ENCODE measurements around the gene FPGT. TPM values are rescaled to one million over a fixed set of nuclear protein-coding genes. Genes with fewer than 3 reads are reported as not detected.

The FPGT gene
- total RNA-seq, 1 experiment from 2014 or later, result 12.0 TPM

DNA sequence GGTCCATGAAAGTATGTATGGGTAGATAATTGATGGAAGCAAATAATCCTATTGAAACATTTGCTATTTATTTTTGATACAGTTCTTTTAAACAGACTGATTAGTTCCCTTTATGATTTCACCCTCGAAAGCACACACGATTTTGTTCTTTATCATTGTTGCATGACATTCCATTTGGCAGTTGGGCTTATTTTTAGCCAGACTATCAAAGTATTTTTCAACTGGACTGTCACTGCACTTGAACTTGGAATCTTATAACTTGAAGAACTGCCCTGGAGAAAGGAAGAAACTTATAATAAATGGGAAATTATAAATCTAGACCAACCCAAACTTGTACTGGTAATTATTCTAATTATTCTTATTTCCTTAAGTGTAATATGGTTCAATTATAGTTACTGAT, 37.1 kb downstream of the FPGT start, which contains the start of gene TNNI3K:
TNNI3K (plus strand) TSS at position 235 of the 400 bp plus-strand sequence; CDS start at position 300, 65 bp downstream.
- Histone ChIP-seq H3K4me3 (replicated peaks in 1 of 2; ENCODE audit: low read depth in 1 of 2, low read length in 2 of 2) (no peak within 1 kb of the TSS), H3K9me2 (ENCODE audit: insufficient read depth) (no peaks in the 10 kb centered on the region), H3K9ac (ENCODE audit: low read length) (no peak within 1 kb of the TSS), H3K9me3 (ENCODE audit: control insufficient read depth in 1 of 2, insufficient read depth in 1 of 2, low read depth in 1 of 2, low read length in 2 of 2) (no peaks in the 10 kb centered on the region), H3K36me3 (ENCODE audit: control insufficient read depth in 1 of 2, insufficient read depth in 2 of 2, low read length in 2 of 2) (no peaks in the 10 kb centered on the region), H3K4me2 (ENCODE audit: low read length) (no peak within 1 kb of the TSS), H2AFZ (ENCODE audit: low read depth, low read length, poor library complexity, severe bottlenecking) (no peak within 1 kb of the TSS), H3K27ac (ENCODE audit: low read depth, low read length) (no peak within 1 kb of the TSS), H3K79me2 (ENCODE audit: insufficient read depth, low read length) (no peaks in the 10 kb centered on the region), H3K4me1 (ENCODE audit: control insufficient read depth in 1 of 2, insufficient read depth in 2 of 2, low read length in 2 of 2) (no peaks in the 10 kb centered on the region), H3K27me3 (ENCODE audit: insufficient read depth, low read length) (no peaks in the 10 kb centered on the region; the same call in 1 of the 2 replicates), H4K20me1 (ENCODE audit: insufficient read depth) (no peaks in the 10 kb centered on the region)
- no peak for DNase-seq (ENCODE audit: low read depth, low spot score)
- no peak for TF ChIP-seq YY1 (IDR thresholded peaks at IDR 0.05; ENCODE audit: extremely low read depth, insufficient replicate concordance, low read depth, low read length)
- TF ChIP-seq POLR2AphosphoS5 (IDR thresholded peaks at IDR 0.05; ENCODE audit: low read depth, low read length), result no peak
- no peak for TF ChIP-seq MAX (IDR thresholded peaks at IDR 0.05)
- no peak for TF ChIP-seq ZNF274 (IDR thresholded peaks at IDR 0.05; ENCODE audit: low read depth, low read length)
- no peak for TF ChIP-seq RAD21 (IDR thresholded peaks at IDR 0.05; ENCODE audit: low read depth)
- no peak for TF ChIP-seq CEBPB (IDR thresholded peaks at IDR 0.05; ENCODE audit: low read depth)
- TF ChIP-seq EZH2phosphoT487 (IDR thresholded peaks at IDR 0.05; ENCODE audit: borderline replicate concordance), result no peak
- TF ChIP-seq SRF (IDR thresholded peaks at IDR 0.05; ENCODE audit: low read depth), result no peak
- TF ChIP-seq JUND (IDR thresholded peaks at IDR 0.05), result no peak
- TF ChIP-seq CBX3 (IDR thresholded peaks at IDR 0.05; ENCODE audit: low read depth), result no peak
- no peak for TF ChIP-seq ZFX (IDR thresholded peaks at IDR 0.05)
- TF ChIP-seq, protein P1, sequence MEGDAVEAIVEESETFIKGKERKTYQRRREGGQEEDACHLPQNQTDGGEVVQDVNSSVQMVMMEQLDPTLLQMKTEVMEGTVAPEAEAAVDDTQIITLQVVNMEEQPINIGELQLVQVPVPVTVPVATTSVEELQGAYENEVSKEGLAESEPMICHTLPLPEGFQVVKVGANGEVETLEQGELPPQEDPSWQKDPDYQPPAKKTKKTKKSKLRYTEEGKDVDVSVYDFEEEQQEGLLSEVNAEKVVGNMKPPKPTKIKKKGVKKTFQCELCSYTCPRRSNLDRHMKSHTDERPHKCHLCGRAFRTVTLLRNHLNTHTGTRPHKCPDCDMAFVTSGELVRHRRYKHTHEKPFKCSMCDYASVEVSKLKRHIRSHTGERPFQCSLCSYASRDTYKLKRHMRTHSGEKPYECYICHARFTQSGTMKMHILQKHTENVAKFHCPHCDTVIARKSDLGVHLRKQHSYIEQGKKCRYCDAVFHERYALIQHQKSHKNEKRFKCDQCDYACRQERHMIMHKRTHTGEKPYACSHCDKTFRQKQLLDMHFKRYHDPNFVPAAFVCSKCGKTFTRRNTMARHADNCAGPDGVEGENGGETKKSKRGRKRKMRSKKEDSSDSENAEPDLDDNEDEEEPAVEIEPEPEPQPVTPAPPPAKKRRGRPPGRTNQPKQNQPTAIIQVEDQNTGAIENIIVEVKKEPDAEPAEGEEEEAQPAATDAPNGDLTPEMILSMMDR (IDR thresholded peaks at IDR 0.05 in 2 of 3, conservative IDR thresholded peaks at IDR 0.05 in 1 of 3; ENCODE audit: borderline replicate concordance in 1 of 3, insufficient read depth in 1 of 3, low read depth in 2 of 3, low read length in 2 of 3), result no peak
- no peak for ATAC-seq
- RAD21 ChIA-PET (ENCODE audit: low non-redundant PET in 1 of 2, low total read pairs in 2 of 2, uncharacterized antibody in 2 of 2, unreplicated experiment in 2 of 2), result no interaction called here
- intact Hi-C loops (cut with micrococcal nuclease), result no loop called here
- no TSS peak for BruUV-seq (replicated peaks)
- CTCF ChIA-PET, result no interaction called here
- POLR2A ChIA-PET, result no interaction called here

Data from HCT116 (cell line).